ENCODE measurements around the gene PRKCB.
"Not testable (repeated sequence)": the region's sequence is repeated elsewhere in the genome, so short reads cannot be mapped to it uniquely, and the experiment has no call there.

PRKCB gene

GRCh38 chr16:24010440-24011089 is 174.8 kb downstream of the PRKCB start:
- peak; percentile 81 to 85 for DNase-seq

GRCh38 chr16:24011237-24011636 is 175.5 kb downstream of the PRKCB start:
- no peak for DNase-seq

- no peak for DNase-seq
Measured at GRCh38 chr16:24013054-24013636, 177.4 kb downstream of the PRKCB start.

GRCh38 chr16:24013864-24014645 is 178.3 kb downstream of the PRKCB start:
- DNase-seq: peak; percentile 41 to 64

GRCh38 chr16:24014955-24015354 is 179.2 kb downstream of the PRKCB start:
- DNase-seq: not testable (repeated sequence)

GRCh38 chr16:24015923-24016322 is 180.1 kb downstream of the PRKCB start:
- DNase-seq: no peak

- DNase-seq: no peak
Measured at GRCh38 chr16:24018485-24018884, 182.7 kb downstream of the PRKCB start.

GRCh38 chr16:24022797-24023196 is 187.0 kb downstream of the PRKCB start:
- DNase-seq: no peak

- no peak for DNase-seq
Measured at GRCh38 chr16:24023621-24024020, 187.8 kb downstream of the PRKCB start.

GRCh38 chr16:24024971-24025370 is 189.2 kb downstream of the PRKCB start:
- no peak for DNase-seq

GRCh38 chr16:24027466-24027865 is 191.7 kb downstream of the PRKCB start:
- DNase-seq: no peak

- DNase-seq: not testable (repeated sequence)
Measured at GRCh38 chr16:24029841-24030240, 194.1 kb downstream of the PRKCB start.

- no peak for DNase-seq
Measured at GRCh38 chr16:24035127-24035842, 199.5 kb downstream of the PRKCB start.

GRCh38 chr16:24036038-24036543 is 200.3 kb downstream of the PRKCB start:
- DNase-seq: no peak

GRCh38 chr16:24036614-24037013 is 200.8 kb downstream of the PRKCB start:
- peak; percentile 23 to 47 for DNase-seq

GRCh38 chr16:24037335-24037734 is 201.6 kb downstream of the PRKCB start:
- no peak for DNase-seq

GRCh38 chr16:24041834-24042631 is 206.2 kb downstream of the PRKCB start:
- DNase-seq: peak; percentile 86 to 88

- DNase-seq: no peak
Measured at GRCh38 chr16:24044467-24044866, 208.7 kb downstream of the PRKCB start.

- DNase-seq: no peak
Measured at GRCh38 chr16:24045641-24046040, 209.9 kb downstream of the PRKCB start.

GRCh38 chr16:24046442-24046841 is 210.7 kb downstream of the PRKCB start:
- no peak for DNase-seq

GRCh38 chr16:24049113-24049512 is 213.3 kb downstream of the PRKCB start:
- DNase-seq: no peak

- DNase-seq: no peak
Measured at GRCh38 chr16:24051125-24051524, 215.3 kb downstream of the PRKCB start.

Data from stimulated activated CD4-positive, alpha-beta T cell treated with anti-CD3 and anti-CD28 coated beads, Interleukin-2, amount 100 ng/mL, for 24 hours (primary cell).